GM18508 (cell line): ENCODE data around the gene IDI1.

Experiments
- ATAC-seq: cut with Tn5 transposase; IDR thresholded peaks from one replicate; pipeline ENCODE4 v1.9.1; 2021; ENCODE audit warnings: moderate number of reproducible peaks; ENCODE audit not compliant: insufficient read depth, unreplicated experiment

The IDI1 gene

GRCh38 chr10:1048732-1049424 is at the start of gene IDI1:
IDI1 (minus strand) TSS chr10:1049119; CDS start chr10:1049003, 116 bp downstream.
- ATAC-seq: peak; percentile 75

- ATAC-seq: no peak
These were observed 48.5 kb upstream of the IDI1 start for GRCh38 chr10:1097436-1097835.

GRCh38 chr10:1096287-1096889 is 47.5 kb upstream of the IDI1 start:
- ATAC-seq: no peak

- ATAC-seq: no peak
These were observed 46.6 kb upstream of the IDI1 start for GRCh38 chr10:1095498-1095897.

- ATAC-seq: no peak
These were observed 45.5 kb upstream of the IDI1 start for GRCh38 chr10:1094112-1095057.

- ATAC-seq: no peak
These were observed 44.8 kb upstream of the IDI1 start for GRCh38 chr10:1093696-1094095.

- no peak for ATAC-seq
These were observed 41.8 kb upstream of the IDI1 start for GRCh38 chr10:1090696-1091095.

- ATAC-seq: no peak
These were observed 40.2 kb upstream of the IDI1 start for GRCh38 chr10:1089017-1089689.

- no peak for ATAC-seq
These were observed 37.9 kb upstream of the IDI1 start for GRCh38 chr10:1086787-1087186.

GRCh38 chr10:1085258-1085657 is 36.3 kb upstream of the IDI1 start:
- no peak for ATAC-seq

GRCh38 chr10:1084011-1084950 is 35.4 kb upstream of the IDI1 start:
- ATAC-seq: no peak

- no peak for ATAC-seq
These were observed 34.7 kb upstream of the IDI1 start for GRCh38 chr10:1083581-1083980.

GRCh38 chr10:1078668-1079067 is 29.7 kb upstream of the IDI1 start:
- no peak for ATAC-seq

- ATAC-seq: no peak
These were observed 25.9 kb upstream of the IDI1 start for GRCh38 chr10:1074748-1075308.

GRCh38 chr10:1074052-1074747 is 25.3 kb upstream of the IDI1 start:
- no peak for ATAC-seq

- no peak for ATAC-seq
These were observed 22.0 kb upstream of the IDI1 start for GRCh38 chr10:1070919-1071318.

GRCh38 chr10:1068380-1069361 is 19.8 kb upstream of the IDI1 start:
- no peak for ATAC-seq
